Measurements from ENCODE around the gene RAB11B.

GRCh38 chr19:8389891-8390616 lies at the start of gene RAB11B:
- TF ChIP-seq CTCF (IDR thresholded peaks at IDR 0.05 in 2 of 3, conservative IDR thresholded peaks at IDR 0.05 in 1 of 3; ENCODE audit: borderline replicate concordance in 1 of 3, insufficient read depth in 1 of 3, low read depth in 2 of 3, low read length in 2 of 3) (no peak), POLR2A (IDR thresholded peaks at IDR 0.05; ENCODE audit: borderline replicate concordance, extremely low read depth, insufficient read depth, insufficient read length) (no peak), JUND (IDR thresholded peaks at IDR 0.05) (no peak), YY1 (IDR thresholded peaks at IDR 0.05; ENCODE audit: extremely low read depth, insufficient replicate concordance, low read depth, low read length) (no peak), SRF (IDR thresholded peaks at IDR 0.05; ENCODE audit: low read depth) (peak; percentile 100)
